Measurements from ENCODE around the gene NACC2.

NACC2 gene

GRCh38 chr9:136092741-136093140 is 2.3 kb downstream of the NACC2 start:
- no peak for DNase-seq (ENCODE audit: low read depth)

- DNase-seq (ENCODE audit: low read depth) = no peak
Measured at GRCh38 chr9:136092353-136092650, 2.8 kb downstream of the NACC2 start.

- DNase-seq (ENCODE audit: low read depth) = peak; percentile 26
Measured at GRCh38 chr9:136091582-136092352, 3.3 kb downstream of the NACC2 start.

GRCh38 chr9:136090768-136091581 is 4.1 kb downstream of the NACC2 start:
- DNase-seq (ENCODE audit: low read depth) = peak; percentile 54

- no peak for DNase-seq (ENCODE audit: low read depth)
Measured at GRCh38 chr9:136090056-136090735, 4.9 kb downstream of the NACC2 start.

- DNase-seq (ENCODE audit: low read depth) = peak; percentile 55
Measured at GRCh38 chr9:136089697-136090045, 5.4 kb downstream of the NACC2 start.

GRCh38 chr9:136088939-136089696 is 6.0 kb downstream of the NACC2 start:
- DNase-seq (ENCODE audit: low read depth) = no peak

- DNase-seq (ENCODE audit: low read depth) = no peak
Measured at GRCh38 chr9:136088481-136088938, 6.6 kb downstream of the NACC2 start.

- no peak for DNase-seq (ENCODE audit: low read depth)
Measured at GRCh38 chr9:136087741-136088480, 7.2 kb downstream of the NACC2 start.

- no peak for DNase-seq (ENCODE audit: low read depth)
Measured at GRCh38 chr9:136086951-136087740, 7.9 kb downstream of the NACC2 start.

GRCh38 chr9:136086213-136086881 is 8.7 kb downstream of the NACC2 start:
- no peak for DNase-seq (ENCODE audit: low read depth)

- no peak for DNase-seq (ENCODE audit: low read depth)
Measured at GRCh38 chr9:136085815-136086212, 9.3 kb downstream of the NACC2 start.

GRCh38 chr9:136084063-136084944 is 10.8 kb downstream of the NACC2 start:
- no peak for DNase-seq (ENCODE audit: low read depth)

- DNase-seq (ENCODE audit: low read depth) = no peak
Measured at GRCh38 chr9:136083558-136084062, 11.5 kb downstream of the NACC2 start.

GRCh38 chr9:136082496-136083361 is 12.4 kb downstream of the NACC2 start:
- DNase-seq (ENCODE audit: low read depth) = no peak

- no peak for DNase-seq (ENCODE audit: low read depth)
Measured at GRCh38 chr9:136081826-136082495, 13.1 kb downstream of the NACC2 start.

- DNase-seq (ENCODE audit: low read depth) = no peak
Measured at GRCh38 chr9:136081113-136081825, 13.8 kb downstream of the NACC2 start.
